ENCODE data around the gene SUN5.
"Not testable (repeated sequence)": the region's sequence is repeated elsewhere in the genome, so short reads cannot be mapped to it uniquely, and the experiment has no call there.

The SUN5 gene

DNA sequence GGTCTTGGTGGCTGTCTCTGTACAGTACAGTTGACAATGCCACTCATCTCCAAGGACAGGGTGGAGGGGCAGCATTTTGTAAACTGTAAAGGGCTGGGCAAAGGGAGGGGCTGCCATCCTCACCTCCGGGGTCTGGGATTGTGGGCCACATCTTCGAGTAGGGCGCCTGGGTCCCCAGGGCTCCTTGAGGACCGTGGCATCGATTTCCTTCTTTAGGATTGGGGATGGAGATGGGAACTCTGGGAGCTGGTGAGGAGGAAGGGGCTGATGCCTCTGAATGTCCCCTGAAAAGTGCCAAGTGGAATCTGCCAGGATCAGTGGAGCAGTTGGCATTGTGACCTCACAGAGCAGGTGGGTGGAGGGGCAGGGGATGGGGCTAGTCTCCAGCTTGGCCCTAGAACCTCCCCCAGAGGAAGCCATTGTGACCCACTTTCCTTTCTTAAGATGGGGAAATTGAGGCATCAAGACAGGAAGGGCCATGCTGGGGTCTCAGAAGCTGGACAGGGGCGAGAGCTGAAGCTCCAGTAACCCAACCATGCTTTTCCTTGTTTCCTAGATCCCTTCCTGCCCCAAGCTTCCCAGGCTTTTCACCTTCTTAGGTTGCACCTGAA, at the start of gene SUN5:
Gene SUN5, minus strand, starts transcription at position 293 of the 611 bp plus-strand sequence. Its CDS starts 93 bp downstream, at position 200.
- no peak within 1 kb of the TSS for H3K4me3 ChIP-seq (ENCODE audit: control insufficient read depth, low read depth, low read length)
- DNase-seq (ENCODE audit: low read depth) = no peak
- TF ChIP-seq, protein P1, sequence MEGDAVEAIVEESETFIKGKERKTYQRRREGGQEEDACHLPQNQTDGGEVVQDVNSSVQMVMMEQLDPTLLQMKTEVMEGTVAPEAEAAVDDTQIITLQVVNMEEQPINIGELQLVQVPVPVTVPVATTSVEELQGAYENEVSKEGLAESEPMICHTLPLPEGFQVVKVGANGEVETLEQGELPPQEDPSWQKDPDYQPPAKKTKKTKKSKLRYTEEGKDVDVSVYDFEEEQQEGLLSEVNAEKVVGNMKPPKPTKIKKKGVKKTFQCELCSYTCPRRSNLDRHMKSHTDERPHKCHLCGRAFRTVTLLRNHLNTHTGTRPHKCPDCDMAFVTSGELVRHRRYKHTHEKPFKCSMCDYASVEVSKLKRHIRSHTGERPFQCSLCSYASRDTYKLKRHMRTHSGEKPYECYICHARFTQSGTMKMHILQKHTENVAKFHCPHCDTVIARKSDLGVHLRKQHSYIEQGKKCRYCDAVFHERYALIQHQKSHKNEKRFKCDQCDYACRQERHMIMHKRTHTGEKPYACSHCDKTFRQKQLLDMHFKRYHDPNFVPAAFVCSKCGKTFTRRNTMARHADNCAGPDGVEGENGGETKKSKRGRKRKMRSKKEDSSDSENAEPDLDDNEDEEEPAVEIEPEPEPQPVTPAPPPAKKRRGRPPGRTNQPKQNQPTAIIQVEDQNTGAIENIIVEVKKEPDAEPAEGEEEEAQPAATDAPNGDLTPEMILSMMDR (IDR thresholded peaks at IDR 0.05; ENCODE audit: control insufficient read depth, insufficient read depth, low read depth, low read length, missing control alignments) = no peak

GRCh38 chr20:33053291-33054106, 49.3 kb upstream of the SUN5 start, which contains the start of gene BPIFB3:
BPIFB3 (plus strand) TSS chr20:33053903; CDS start chr20:33055436, 1,533 bp downstream.
- no peak within 1 kb of the TSS for H3K4me3 ChIP-seq (ENCODE audit: control insufficient read depth, low read depth, low read length)
- DNase-seq (ENCODE audit: low read depth) = no peak
- TF ChIP-seq, protein P1 (IDR thresholded peaks at IDR 0.05; ENCODE audit: control insufficient read depth, insufficient read depth, low read depth, low read length, missing control alignments) = no peak

GRCh38 chr20:33051333-33051732, 47.1 kb upstream of the SUN5 start:
- TF ChIP-seq, protein P1 (IDR thresholded peaks at IDR 0.05; ENCODE audit: control insufficient read depth, insufficient read depth, low read depth, low read length, missing control alignments) = no peak
- H3K4me3 ChIP-seq (ENCODE audit: control insufficient read depth, low read depth, low read length) = no peak overlapping the region
- no peak for DNase-seq (ENCODE audit: low read depth)

DNA sequence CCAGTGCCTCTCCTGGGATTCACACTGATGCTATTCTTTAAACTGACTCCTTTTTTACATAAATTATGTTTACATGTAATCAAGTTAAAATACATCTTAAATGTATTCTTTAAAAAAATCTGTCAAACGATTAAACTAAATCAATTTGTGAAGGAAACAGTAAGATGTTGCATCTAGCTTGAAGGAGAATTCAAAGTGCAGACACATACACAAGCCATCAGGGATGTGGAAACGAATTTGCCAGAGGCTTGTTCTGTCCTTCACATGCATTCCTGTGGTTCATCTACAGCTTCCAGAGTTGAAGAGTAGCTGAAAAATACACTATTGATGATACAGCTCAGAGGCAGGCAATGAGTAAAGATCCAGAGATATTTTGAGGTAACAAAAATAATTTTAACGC, 42.2 kb upstream of the SUN5 start:
- TF ChIP-seq, protein P1 (IDR thresholded peaks at IDR 0.05; ENCODE audit: control insufficient read depth, insufficient read depth, low read depth, low read length, missing control alignments) = no peak
- H3K4me3 ChIP-seq (ENCODE audit: control insufficient read depth, low read depth, low read length) = no peak overlapping the region
- no peak for DNase-seq (ENCODE audit: low read depth)

DNA sequence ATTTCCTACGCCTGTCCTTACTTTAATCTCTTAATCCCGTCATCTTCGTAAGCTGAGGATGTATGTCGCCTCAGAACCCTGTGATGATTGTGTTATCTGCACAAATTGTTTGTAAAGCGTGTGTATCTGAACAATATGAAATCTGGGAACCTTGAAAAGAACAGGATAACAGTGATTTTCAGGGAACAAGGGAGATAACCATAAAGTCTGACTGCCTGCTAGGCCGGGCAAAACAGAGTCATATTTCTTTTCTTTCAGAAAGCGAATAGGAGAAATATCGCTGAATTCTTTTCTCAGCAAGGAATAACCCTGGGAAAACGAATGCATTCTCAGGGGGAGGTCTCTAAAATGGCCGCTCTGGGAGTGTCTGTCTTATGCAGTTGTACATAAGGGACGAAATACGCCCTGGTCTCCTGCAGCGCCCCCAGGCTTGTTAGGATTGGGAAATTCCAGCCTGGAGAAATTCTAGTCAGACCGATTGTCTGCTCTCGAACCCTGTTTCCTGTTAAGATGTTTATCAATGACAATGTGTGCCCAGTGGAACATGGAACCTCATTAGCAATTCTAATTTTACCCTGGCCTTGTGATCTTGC, 41.0 kb upstream of the SUN5 start:
- DNase-seq (ENCODE audit: low read depth); H3K4me3 ChIP-seq (ENCODE audit: control insufficient read depth, low read depth, low read length): not testable (repeated sequence)

DNA sequence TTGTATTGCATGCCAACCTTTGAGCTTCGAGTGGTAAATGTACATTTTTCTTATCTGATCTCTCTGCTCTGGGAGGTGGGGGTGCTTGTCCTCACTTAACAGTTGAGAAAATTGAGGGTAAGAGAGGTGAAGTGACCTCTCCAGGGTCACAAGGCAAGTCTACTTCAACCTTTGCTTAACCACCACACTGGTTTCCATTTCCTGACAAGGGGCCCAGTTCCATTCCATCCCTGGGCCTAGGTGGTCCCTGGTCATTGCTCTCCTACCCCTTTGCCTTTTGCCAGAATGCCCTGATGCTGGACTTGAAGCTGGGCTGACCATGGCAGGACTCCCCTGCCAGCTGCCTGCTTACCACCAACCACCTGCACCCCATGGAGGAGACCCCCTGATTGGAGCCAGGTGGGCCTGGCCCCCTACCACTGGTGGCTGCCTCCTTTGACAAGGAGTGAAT, 39.5 kb upstream of the SUN5 start:
- H3K4me3 ChIP-seq (ENCODE audit: control insufficient read depth, low read depth, low read length) = no peak overlapping the region
- TF ChIP-seq, protein P1 (IDR thresholded peaks at IDR 0.05; ENCODE audit: control insufficient read depth, insufficient read depth, low read depth, low read length, missing control alignments) = no peak
- no peak for DNase-seq (ENCODE audit: low read depth)
